ENCODE results near the gene KDM4C. TPM values are rescaled to one million over a fixed set of nuclear protein-coding genes. Genes with fewer than 3 reads are reported as not detected.

The KDM4C gene
- total and polyA plus RNA-seq, 10 donors = 11.1 to 85.5 (median 61.9) TPM

DNA sequence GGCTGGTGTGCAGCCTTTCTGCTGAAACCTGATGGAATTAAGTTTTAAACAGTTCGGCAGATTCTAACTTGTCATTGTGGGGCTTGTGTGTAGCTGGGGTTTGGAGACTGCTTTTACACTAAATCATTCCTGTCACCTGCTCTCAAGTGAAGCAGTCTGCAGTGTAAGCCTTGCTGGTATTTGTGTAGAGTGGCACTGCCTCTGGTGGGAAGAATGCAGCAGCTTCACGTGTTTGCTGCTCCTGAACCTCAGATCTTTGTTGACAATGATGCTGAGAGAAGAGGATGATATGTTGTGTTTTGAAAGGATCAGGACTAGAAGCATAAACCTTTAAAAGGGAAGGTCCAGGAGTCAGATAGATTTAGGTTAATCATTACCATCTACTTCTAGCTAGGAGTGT, 88.1 kb downstream of the KDM4C start:
- Histone ChIP-seq H3K36me3 (peaks cover 0 to 64% (median 12%) of the 10 kb centered on the region in 6 donors), H3K27me3 (replicated peaks in 1 of 7) (no peaks in the 10 kb centered on the region), H3K9me3 (no peaks in the 10 kb centered on the region), H3K4me1 (no peaks in the 10 kb centered on the region), H3K4me3 (no peak overlapping the region), H3K27ac (no peak overlapping the region)
- no peak for DNase-seq
- intact Hi-C loops (cut with DNase I; ENCODE audit: low total_unique reads) = no loop called here
- 72 to 96% (median 85%) methylated on average over 2 of the region's 2 CpGs for WGBS, 5 donors
- TF ChIP-seq, protein P1, sequence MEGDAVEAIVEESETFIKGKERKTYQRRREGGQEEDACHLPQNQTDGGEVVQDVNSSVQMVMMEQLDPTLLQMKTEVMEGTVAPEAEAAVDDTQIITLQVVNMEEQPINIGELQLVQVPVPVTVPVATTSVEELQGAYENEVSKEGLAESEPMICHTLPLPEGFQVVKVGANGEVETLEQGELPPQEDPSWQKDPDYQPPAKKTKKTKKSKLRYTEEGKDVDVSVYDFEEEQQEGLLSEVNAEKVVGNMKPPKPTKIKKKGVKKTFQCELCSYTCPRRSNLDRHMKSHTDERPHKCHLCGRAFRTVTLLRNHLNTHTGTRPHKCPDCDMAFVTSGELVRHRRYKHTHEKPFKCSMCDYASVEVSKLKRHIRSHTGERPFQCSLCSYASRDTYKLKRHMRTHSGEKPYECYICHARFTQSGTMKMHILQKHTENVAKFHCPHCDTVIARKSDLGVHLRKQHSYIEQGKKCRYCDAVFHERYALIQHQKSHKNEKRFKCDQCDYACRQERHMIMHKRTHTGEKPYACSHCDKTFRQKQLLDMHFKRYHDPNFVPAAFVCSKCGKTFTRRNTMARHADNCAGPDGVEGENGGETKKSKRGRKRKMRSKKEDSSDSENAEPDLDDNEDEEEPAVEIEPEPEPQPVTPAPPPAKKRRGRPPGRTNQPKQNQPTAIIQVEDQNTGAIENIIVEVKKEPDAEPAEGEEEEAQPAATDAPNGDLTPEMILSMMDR (IDR thresholded peaks at IDR 0.05 in 8 of 11, conservative IDR thresholded peaks at IDR 0.05 in 3 of 11) = no peak
- TF ChIP-seq POLR2AphosphoS5 (IDR thresholded peaks at IDR 0.05) = no peak
- TF ChIP-seq POLR2A (IDR thresholded peaks at IDR 0.05) = no peak

DNA sequence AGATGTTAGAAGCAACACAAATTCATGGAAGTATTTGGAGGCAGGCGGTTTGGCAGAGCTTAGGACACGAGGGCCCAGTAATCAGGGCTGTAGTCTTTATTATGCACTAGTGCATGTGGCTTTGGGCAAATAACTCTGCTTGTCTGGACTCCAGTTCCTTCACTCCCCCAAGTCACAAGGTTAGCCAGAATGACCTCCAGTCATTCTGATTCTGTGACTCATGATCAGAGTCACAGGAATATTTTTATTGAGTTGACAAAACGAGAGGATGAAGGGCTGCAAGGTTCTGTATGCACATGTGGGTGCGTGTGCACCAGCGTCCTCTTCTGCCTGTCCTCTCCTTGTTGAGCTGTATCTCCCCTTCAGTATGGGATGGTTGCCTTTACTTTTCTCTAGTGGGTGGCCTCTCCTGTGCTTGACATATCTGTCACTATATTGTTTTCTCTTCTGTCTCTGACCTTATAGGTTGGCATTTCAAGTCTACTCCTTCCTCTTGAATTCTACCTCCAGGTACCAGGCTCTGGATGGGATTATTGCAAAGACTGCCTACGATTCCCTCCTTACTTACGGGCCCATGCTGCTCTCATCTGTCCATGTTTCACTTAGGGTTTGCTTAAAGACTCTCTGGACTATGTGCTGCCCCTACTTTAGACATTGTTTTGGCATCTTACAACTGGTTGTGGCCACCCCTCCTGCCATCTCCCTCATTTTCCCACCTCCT, 94.6 kb downstream of the KDM4C start:
- no peak for DNase-seq
- Histone ChIP-seq H3K36me3 (peaks cover 0 to 83% (median 22%) of the 10 kb centered on the region in 6 donors), H3K4me3 (no peak overlapping the region), H3K27me3 (replicated peaks in 1 of 7) (no peaks in the 10 kb centered on the region), H3K27ac (no peak overlapping the region), H3K4me1 (no peaks in the 10 kb centered on the region), H3K9me3 (no peaks in the 10 kb centered on the region)
- intact Hi-C loops (cut with DNase I; ENCODE audit: low total_unique reads) = no loop called here
- TF ChIP-seq, protein P1 (IDR thresholded peaks at IDR 0.05 in 8 of 11, conservative IDR thresholded peaks at IDR 0.05 in 3 of 11) = no peak
- no peak for TF ChIP-seq POLR2AphosphoS5 (IDR thresholded peaks at IDR 0.05)
- no peak for TF ChIP-seq POLR2A (IDR thresholded peaks at IDR 0.05)
- WGBS, 5 donors = 89 to 93% (median 91%) methylated on average over 7 of the region's 7 CpGs

DNA sequence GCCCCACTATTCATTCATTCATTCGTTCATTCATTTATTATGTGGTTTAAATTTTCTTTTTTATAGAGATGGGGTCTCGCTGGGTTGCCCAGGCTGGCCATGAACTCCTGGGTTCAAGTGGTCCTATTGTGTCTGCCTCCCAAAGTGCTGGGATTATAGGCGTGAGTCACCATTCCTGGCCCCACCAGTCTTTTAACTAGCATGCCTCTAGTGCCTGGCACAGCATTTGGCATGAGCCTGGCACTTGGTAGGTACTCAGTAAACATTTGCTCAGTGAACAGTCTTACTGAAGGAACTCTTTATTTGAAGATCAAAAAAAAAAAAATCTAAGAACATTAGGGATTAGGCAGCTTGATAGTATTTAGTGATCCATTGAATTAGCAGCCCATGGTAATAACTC, 98.1 kb downstream of the KDM4C start:
- intact Hi-C loops (cut with DNase I; ENCODE audit: low total_unique reads) = no loop called here
- no peaks in the 10 kb centered on the region for H3K9me3 ChIP-seq
- H3K27ac ChIP-seq = no peak overlapping the region
- 92 to 99% (median 95%) methylated on average over 3 of the region's 3 CpGs for WGBS, 5 donors
- no peaks in the 10 kb centered on the region for H3K4me1 ChIP-seq
- no peaks in the 10 kb centered on the region for H3K27me3 ChIP-seq (replicated peaks in 1 of 7)
- H3K4me3 ChIP-seq = no peak overlapping the region
- TF ChIP-seq, protein P1 (IDR thresholded peaks at IDR 0.05 in 8 of 11, conservative IDR thresholded peaks at IDR 0.05 in 3 of 11) = no peak
- TF ChIP-seq POLR2A (IDR thresholded peaks at IDR 0.05) (no peak), POLR2AphosphoS5 (IDR thresholded peaks at IDR 0.05) (no peak)
- DNase-seq = no peak
- peaks cover 0 to 73% (median 10%) of the 10 kb centered on the region in 6 donors for H3K36me3 ChIP-seq

DNA sequence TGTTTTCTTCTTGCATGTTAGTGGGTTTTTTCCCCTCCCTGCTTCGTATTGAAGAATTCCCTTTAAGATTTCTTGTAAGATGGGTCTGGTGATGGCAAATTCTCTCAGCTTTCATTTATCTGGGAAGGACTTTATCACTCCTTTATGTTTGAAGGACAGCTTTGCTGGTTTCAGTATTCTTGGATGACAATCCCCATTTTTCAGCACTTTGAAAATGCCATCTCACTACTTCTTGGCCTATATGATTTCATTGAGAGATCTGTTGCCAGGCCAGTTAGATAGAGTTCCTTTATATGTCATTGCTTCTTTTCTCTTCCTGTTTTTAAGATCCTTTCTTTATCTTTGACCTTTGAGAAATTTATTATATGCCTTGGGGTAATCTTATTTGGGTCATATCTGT, 106.3 kb downstream of the KDM4C start:
- no peak for DNase-seq
- peaks cover 0 to 57% (median 7%) of the 10 kb centered on the region in 6 donors for H3K36me3 ChIP-seq
- no peak overlapping the region for H3K4me3 ChIP-seq
- H3K9me3 ChIP-seq = peaks cover 7 to 36% (median 29%) of the 10 kb centered on the region in 8 donors
- H3K4me1 ChIP-seq = peaks cover 0 to 3% (median 0%) of the 10 kb centered on the region in 6 donors
- H3K27me3 ChIP-seq (replicated peaks in 1 of 7) = no peaks in the 10 kb centered on the region
- H3K27ac ChIP-seq = no peak overlapping the region
- intact Hi-C loops (cut with DNase I; ENCODE audit: low total_unique reads) = no loop called here
- TF ChIP-seq, protein P1 (IDR thresholded peaks at IDR 0.05 in 8 of 11, conservative IDR thresholded peaks at IDR 0.05 in 3 of 11) = no peak
- WGBS, 5 donors = 93 to 100% (median 96%) methylated on average over 1 of the region's 1 CpG
